Loucy (cell line): ENCODE measurements around the gene ACACB.

Experiments used
- H2AFZ ChIP-seq: fragments of 200-600 bp; sonication (generic); 2 replicates; pipeline ENCODE4 v1.6.0; 2016; ENCODE audit warnings: antibody characterized with exemption, mild to moderate bottlenecking, low read length, moderate library complexity
- H3F3A ChIP-seq: fragments of 200-600 bp; 2 replicates; pipeline ENCODE4 v1.6.0; 2016; ENCODE audit warnings: antibody characterized with exemption, low read depth, mild to moderate bottlenecking
- H3K27me3 ChIP-seq: fragments of 200-600 bp; sonication (generic); 2 replicates; pipeline ENCODE4 v1.6.1; 2014; ENCODE audit warnings: low read length, mild to moderate bottlenecking; ENCODE audit not compliant: insufficient read depth, poor library complexity, severe bottlenecking
- H3K36me3 ChIP-seq: fragments of 200-600 bp; sonication (generic); 2 replicates; pipeline ENCODE4 v1.6.1; 2016; ENCODE audit warnings: low read length; ENCODE audit not compliant: insufficient read depth
- H3K4me1 ChIP-seq: fragments of 200-600 bp; sonication (generic); 2 replicates; pipeline ENCODE4 v1.5.1; 2014; ENCODE audit warnings: low read length, mild to moderate bottlenecking; ENCODE audit not compliant: insufficient read depth, poor library complexity, severe bottlenecking
- H3K4me2 ChIP-seq: fragments of 200-600 bp; sonication (generic); 2 replicates; pipeline ENCODE4 v1.6.0; 2014; ENCODE audit warnings: antibody characterized with exemption, low read length, low read depth, mild to moderate bottlenecking; ENCODE audit not compliant: poor library complexity, severe bottlenecking
- H3K4me3 ChIP-seq: fragments of 200-600 bp; sonication (generic); 2 replicates; pipeline ENCODE4 v1.5.1; 2014; ENCODE audit warnings: low read length, mild to moderate bottlenecking, mixed read lengths; ENCODE audit not compliant: poor library complexity, severe bottlenecking
- H3K79me2 ChIP-seq: fragments of 200-600 bp; sonication (generic); 2 replicates; pipeline ENCODE4 v1.6.1; 2014; ENCODE audit warnings: low read length; ENCODE audit not compliant: insufficient read depth
- H3K9ac ChIP-seq: fragments of 200-600 bp; sonication (generic); 2 replicates; pipeline ENCODE4 v1.6.0; 2014; ENCODE audit warnings: mild to moderate bottlenecking, low read depth, low read length, moderate library complexity; ENCODE audit not compliant: poor library complexity, severe bottlenecking
- H3K9me2 ChIP-seq: fragments of 200-600 bp; sonication (generic); replicated peaks from 2 replicates; pipeline ENCODE4 v1.6.1; 2016; ENCODE audit warnings: low read depth, low read length, mixed read lengths
- H3K9me3 ChIP-seq: fragments of 200-600 bp; sonication (generic); 2 replicates; pipeline ENCODE4 v1.6.1; 2014; ENCODE audit warnings: mild to moderate bottlenecking, antibody characterized with exemption, low read length, low read depth; ENCODE audit not compliant: insufficient read depth
- H4K20me1 ChIP-seq: fragments of 200-600 bp; sonication (generic); 2 replicates; pipeline ENCODE4 v1.6.0; 2014; ENCODE audit warnings: antibody characterized with exemption, low read length, mild to moderate bottlenecking; ENCODE audit not compliant: insufficient read depth, poor library complexity, severe bottlenecking
- EZH2phosphoT487 ChIP-seq: fragments of 200-600 bp; IDR thresholded peaks from 2 replicates; pipeline ENCODE4 v1.6.1; 2018; ENCODE audit warnings: antibody characterized with exemption, mild to moderate bottlenecking, moderate library complexity, borderline replicate concordance
- TF ChIP-seq, protein P1 (sequence below): fragments of 200-600 bp; sonication (generic); conservative IDR thresholded peaks from 2 replicates; pipeline ENCODE4 v1.5.1; 2014; ENCODE audit warnings: mild to moderate bottlenecking, antibody characterized with exemption, low read length

The ACACB gene

DNA sequence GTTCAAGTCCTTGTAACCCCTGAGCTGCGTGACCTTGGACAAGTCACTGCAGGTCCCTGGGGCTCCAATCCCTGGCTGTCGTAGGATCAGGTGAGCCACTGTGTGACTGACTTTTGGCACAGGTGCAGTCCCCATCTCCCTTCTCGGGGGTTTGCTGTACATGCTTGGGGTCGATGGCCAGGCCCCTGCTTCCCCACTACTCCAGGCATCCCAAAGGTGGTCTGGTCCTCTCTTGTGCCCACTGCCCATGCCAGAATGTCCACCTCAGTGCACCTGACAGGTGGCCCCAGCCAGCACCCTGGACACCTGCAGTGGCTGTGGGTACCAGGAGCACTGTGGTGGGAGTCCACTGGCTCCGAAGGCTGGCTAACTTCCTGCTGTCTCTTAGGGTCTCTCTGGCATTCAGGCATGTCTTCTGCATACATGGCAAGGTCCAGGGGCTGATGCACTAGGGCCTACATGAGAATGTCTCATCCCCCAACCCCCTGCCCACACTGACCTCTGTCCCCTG is 178.0 kb downstream of the ACACB start:
- Histone ChIP-seq H3K36me3 (no peaks in the 10 kb centered on the region), H3K9me2 (no peaks in the 10 kb centered on the region), H3K27me3 (no peaks in the 10 kb centered on the region), H4K20me1 (no peaks in the 10 kb centered on the region), H3K4me2 (no peak overlapping the region), H3F3A (no peaks in the 10 kb centered on the region), H3K79me2 (no peaks in the 10 kb centered on the region), H2AFZ (no peak overlapping the region), H3K9ac (no peak overlapping the region), H3K9me3 (no peaks in the 10 kb centered on the region), H3K4me3 (no peak overlapping the region), H3K4me1 (no peaks in the 10 kb centered on the region)
- TF ChIP-seq, protein P1, sequence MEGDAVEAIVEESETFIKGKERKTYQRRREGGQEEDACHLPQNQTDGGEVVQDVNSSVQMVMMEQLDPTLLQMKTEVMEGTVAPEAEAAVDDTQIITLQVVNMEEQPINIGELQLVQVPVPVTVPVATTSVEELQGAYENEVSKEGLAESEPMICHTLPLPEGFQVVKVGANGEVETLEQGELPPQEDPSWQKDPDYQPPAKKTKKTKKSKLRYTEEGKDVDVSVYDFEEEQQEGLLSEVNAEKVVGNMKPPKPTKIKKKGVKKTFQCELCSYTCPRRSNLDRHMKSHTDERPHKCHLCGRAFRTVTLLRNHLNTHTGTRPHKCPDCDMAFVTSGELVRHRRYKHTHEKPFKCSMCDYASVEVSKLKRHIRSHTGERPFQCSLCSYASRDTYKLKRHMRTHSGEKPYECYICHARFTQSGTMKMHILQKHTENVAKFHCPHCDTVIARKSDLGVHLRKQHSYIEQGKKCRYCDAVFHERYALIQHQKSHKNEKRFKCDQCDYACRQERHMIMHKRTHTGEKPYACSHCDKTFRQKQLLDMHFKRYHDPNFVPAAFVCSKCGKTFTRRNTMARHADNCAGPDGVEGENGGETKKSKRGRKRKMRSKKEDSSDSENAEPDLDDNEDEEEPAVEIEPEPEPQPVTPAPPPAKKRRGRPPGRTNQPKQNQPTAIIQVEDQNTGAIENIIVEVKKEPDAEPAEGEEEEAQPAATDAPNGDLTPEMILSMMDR, result no peak
- no peak for TF ChIP-seq EZH2phosphoT487

DNA sequence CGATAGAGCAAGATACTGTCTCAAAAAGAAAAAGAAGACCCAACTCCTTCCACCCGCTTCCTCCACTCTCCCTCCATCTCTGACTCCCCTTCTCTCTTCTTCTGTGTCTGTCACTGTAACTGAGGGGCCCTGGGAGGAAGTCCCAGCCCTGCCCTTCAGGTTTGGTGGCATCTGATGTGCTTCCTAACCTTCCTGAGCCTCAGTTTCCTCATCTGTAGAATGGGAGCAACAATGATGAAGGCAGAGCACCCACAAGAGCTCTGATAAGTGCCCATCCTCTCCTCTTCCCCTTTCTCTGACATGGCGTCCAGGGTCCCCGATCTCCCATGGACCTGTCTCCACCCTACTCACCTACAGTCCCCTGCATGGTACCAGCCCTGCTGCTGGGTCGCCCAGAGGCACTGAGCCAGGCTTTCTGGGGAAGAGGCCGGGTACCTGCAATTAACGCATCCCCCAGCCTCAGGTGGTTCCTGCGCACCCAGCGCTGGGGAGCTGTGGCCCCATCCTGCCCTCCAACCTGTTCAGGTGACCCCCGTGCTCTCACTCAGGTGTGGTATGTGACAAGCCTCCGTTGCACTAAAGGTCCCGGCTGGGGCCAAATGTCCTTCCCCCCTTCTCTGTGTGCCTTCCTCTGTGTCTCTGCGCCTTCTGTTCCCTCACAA is 179.5 kb downstream of the ACACB start:
- H4K20me1 ChIP-seq, result no peaks in the 10 kb centered on the region
- TF ChIP-seq EZH2phosphoT487, result no peak
- TF ChIP-seq, protein P1, result no peak
- no peaks in the 10 kb centered on the region for H3K27me3 ChIP-seq

DNA sequence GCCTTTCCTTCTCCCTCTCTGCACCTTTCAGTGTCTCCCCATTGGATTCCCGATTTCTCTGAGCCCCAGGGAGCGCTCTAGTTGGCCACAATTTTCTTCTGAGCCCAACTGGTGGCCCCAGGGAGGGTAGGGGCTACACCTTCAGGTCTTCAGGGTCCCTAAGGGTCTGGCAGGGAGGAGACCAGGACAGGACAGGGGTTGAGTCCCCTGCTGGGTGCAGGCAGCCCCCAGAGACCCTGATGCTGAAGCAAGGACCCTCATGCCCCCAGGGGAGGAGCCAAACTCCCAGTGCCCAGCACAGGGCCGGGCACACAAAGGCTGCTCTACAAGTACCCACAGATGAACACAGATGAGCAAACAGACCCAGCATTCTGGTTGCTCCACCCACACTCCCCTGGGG is 180.0 kb downstream of the ACACB start:
- no peaks in the 10 kb centered on the region for H3K36me3 ChIP-seq
- no peaks in the 10 kb centered on the region for H3K4me1 ChIP-seq
- H4K20me1 ChIP-seq, result no peaks in the 10 kb centered on the region
- H3K79me2 ChIP-seq, result no peaks in the 10 kb centered on the region
- no peak overlapping the region for H3K4me3 ChIP-seq
- H2AFZ ChIP-seq, result no peak overlapping the region
- no peak overlapping the region for H3K4me2 ChIP-seq
- H3K27me3 ChIP-seq, result no peaks in the 10 kb centered on the region
- H3K9me2 ChIP-seq, result no peaks in the 10 kb centered on the region
- TF ChIP-seq EZH2phosphoT487, result no peak
- TF ChIP-seq, protein P1, result no peak
- no peaks in the 10 kb centered on the region for H3K9me3 ChIP-seq
- H3K9ac ChIP-seq, result no peak overlapping the region
- no peaks in the 10 kb centered on the region for H3F3A ChIP-seq

More for the DNA sequence above, 179.5 kb downstream of the ACACB start:
- no peaks in the 10 kb centered on the region for H3K79me2 ChIP-seq
- no peak overlapping the region for H3K9ac ChIP-seq
- H2AFZ ChIP-seq, result no peak overlapping the region
- no peaks in the 10 kb centered on the region for H3F3A ChIP-seq
- H3K9me3 ChIP-seq, result no peaks in the 10 kb centered on the region
- no peaks in the 10 kb centered on the region for H3K4me1 ChIP-seq
- H3K4me2 ChIP-seq, result no peak overlapping the region
- no peaks in the 10 kb centered on the region for H3K9me2 ChIP-seq
- H3K4me3 ChIP-seq, result no peak overlapping the region
- no peaks in the 10 kb centered on the region for H3K36me3 ChIP-seq
